ENCODE data around the gene SUV39H1.

- TF ChIP-seq POLR2A (IDR thresholded peaks at IDR 0.05; ENCODE audit: control extremely low read depth in 1 of 2, low read depth in 2 of 2, low read length in 2 of 2) = no peak
- no peak for TF ChIP-seq KDM1A (IDR thresholded peaks at IDR 0.05; ENCODE audit: borderline replicate concordance, low read length)
- TF ChIP-seq CHD2 (IDR thresholded peaks at IDR 0.05; ENCODE audit: low read length) = no peak
- TF ChIP-seq KDM5A (IDR thresholded peaks at IDR 0.05; ENCODE audit: low read length) = no peak
- no peak for TF ChIP-seq EGR1 (IDR thresholded peaks at IDR 0.05; ENCODE audit: borderline replicate concordance, low read depth, low read length)
- no peak for TF ChIP-seq POLR2AphosphoS5 (IDR thresholded peaks at IDR 0.05; ENCODE audit: low read depth, low read length)
- TF ChIP-seq USF2 (IDR thresholded peaks at IDR 0.05; ENCODE audit: low read length) = no peak
- TF ChIP-seq CEBPB (IDR thresholded peaks at IDR 0.05; ENCODE audit: low read depth, low read length) = no peak
- no peak for TF ChIP-seq CTCF (IDR thresholded peaks at IDR 0.05; ENCODE audit: control extremely low read depth in 1 of 3, insufficient read depth in 1 of 3, low read depth in 1 of 3, low read length in 3 of 3)
- TF ChIP-seq EZH2 (IDR thresholded peaks at IDR 0.05; ENCODE audit: low read depth, low read length, severe bottlenecking) = no peak
- TF ChIP-seq SIN3A (conservative IDR thresholded peaks at IDR 0.05 in 1 of 2, IDR thresholded peaks at IDR 0.05 in 1 of 2; ENCODE audit: low read depth in 1 of 2, low read length in 2 of 2) = no peak
These were observed 39.8 kb downstream of the SUV39H1 start for GRCh38 chrX:48736303-48736702.
